Sigmoid colon (tissue), 7 donors: ENCODE data around the gene KCNJ12. TPM values are rescaled to one million over a fixed set of nuclear protein-coding genes. Genes with fewer than 3 reads are reported as not detected.

Experiments
- DNase-seq: peaks from one replicate; pipeline ENCODE4 v3.0.0-alpha.2; 2019
- H3K27ac ChIP-seq, 4 donors: fragments of 200-600 bp; sonication (generic); one replicate each; pipeline ENCODE4 v1.5.1; 2016 to 2019; ENCODE audit warnings: mild to moderate bottlenecking in 1 of 4
- H3K27me3 ChIP-seq, 3 donors: fragments of 200-600 bp; sonication (generic); one replicate each; pipeline ENCODE4 v1.5.1; 2019; ENCODE audit warnings: mild to moderate bottlenecking in 1 of 3
- H3K36me3 ChIP-seq, 4 donors: fragments of 200-600 bp; sonication (generic); one replicate each; pipeline ENCODE4 v1.5.1; 2016 to 2019
- H3K4me1 ChIP-seq, 4 donors: fragments of 200-600 bp; sonication (generic); one replicate each; pipeline ENCODE4 v1.5.1; 2017 to 2019
- H3K4me3 ChIP-seq, 4 donors: fragments of 200-600 bp; sonication (generic); one replicate each; pipeline ENCODE4 v1.5.1; 2017 to 2019; ENCODE audit warnings: mild to moderate bottlenecking in 2 of 4, moderate library complexity in 1 of 4
- H3K9me3 ChIP-seq, 4 donors: fragments of 200-600 bp in 3 of 4; sonication (generic) in 3 of 4; one replicate each; pipeline versions ENCODE4 v1.5.1 to v1.6.1; 2013 to 2019
- EP300 ChIP-seq, 4 donors: sonication (generic); formaldehyde crosslinking; IDR thresholded peaks; one replicate each; pipeline ENCODE4 v1.6.1; 2017; ENCODE audit warnings: antibody characterized with exemption in 4 of 4
- POLR2A ChIP-seq, 2 donors: fragments of 450-650 bp; IDR thresholded peaks; one replicate each; pipeline ENCODE4 v1.6.1; 2016; ENCODE audit warnings: antibody characterized with exemption in 2 of 2, mild to moderate bottlenecking in 2 of 2, moderate library complexity in 2 of 2
- POLR2AphosphoS5 ChIP-seq, 4 donors: sonication (generic); formaldehyde crosslinking; IDR thresholded peaks; one replicate each; pipeline ENCODE4 v1.6.1; 2017; ENCODE audit warnings: antibody characterized with exemption in 4 of 4
- WGBS, 2 donors: extraction: QIAGEN DNeasy Blood & Tissue Kit; methylation state at CpG; one replicate each; pipeline ENCODE4 v1.1.7; 2013; 5-methylcytosine and 5-hydroxymethylcytosine counted together
- intact Hi-C: fragments of 100-400 bp; cut with DNase I; formaldehyde crosslinking; loops from one replicate; pipeline ENCODE4 v1.15.1; 2023
- polyA plus RNA-seq, 3 donors: library from polyadenylated mRNA; stranded (reverse); fragments of 200-250 nt; gene quantifications; one replicate each; pipeline ENCODE4 v1.2.3, GENCODE V29; 2013
- total RNA-seq, 4 donors: library from RNA; depleted of rRNA; stranded (reverse); fragments of >200 nt; gene quantifications; one replicate each; pipeline ENCODE4 v1.1.0, GENCODE V29; 2016
- TF ChIP-seq, protein P1 (sequence below), 4 experiments: fragments of 450-650 bp in 3 of 4; fragments of 200-600 bp in 1 of 4; IDR thresholded peaks; one replicate each; pipeline ENCODE4 v1.5.1; 2016 to 2019; ENCODE audit warnings: antibody characterized with exemption in 4 of 4, mild to moderate bottlenecking in 3 of 4, moderate library complexity in 2 of 4
- donor health status: healthy with polysubstance abuse.
- donor health status: Bipolar disorder and iron deficiency.
- donor health status: healthy.

KCNJ12 gene
- total and polyA plus RNA-seq, 7 donors, result 0.23 to 2.2 (median 0.60) TPM

GRCh38 chr17:21457051-21458026, 81.2 kb downstream of the KCNJ12 start:
- peak; percentile 91 for DNase-seq
- H3K9me3 ChIP-seq, result no peaks in the 10 kb centered on the region

DNA sequence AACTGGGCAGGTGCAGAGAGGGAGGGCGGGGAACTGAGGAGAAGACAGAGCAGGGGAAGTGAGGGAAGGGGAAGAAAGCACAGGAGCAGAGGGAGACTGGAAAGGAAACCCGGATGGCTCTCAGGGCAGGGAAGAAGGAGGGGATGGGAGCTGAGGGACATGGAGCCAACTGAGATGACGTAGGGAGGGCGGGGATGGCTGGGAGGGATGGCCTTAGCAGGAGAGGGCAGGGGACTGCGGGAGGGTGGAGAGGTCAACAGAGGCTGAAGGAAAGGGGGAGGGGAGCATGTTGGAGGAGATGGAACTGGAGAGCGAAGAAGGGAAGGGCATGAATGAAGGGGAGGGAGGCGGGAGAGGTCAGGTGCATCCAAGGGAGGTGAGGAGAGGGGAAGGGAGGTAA, 81.9 kb downstream of the KCNJ12 start:
- 40 to 60% methylated on average over 7 of the region's 7 CpGs for WGBS, 2 donors

More at GRCh38 chr17:21457051-21458026, 81.2 kb downstream of the KCNJ12 start:
- 16 to 17% methylated on average over 36 of the region's 36 CpGs for WGBS, 2 donors
- peaks cover 0 to 5% (median 0%) of the 10 kb centered on the region in 3 donors for H3K27me3 ChIP-seq
- intact Hi-C loops, result loop anchor here (1.0 to 5.0 kb wide), 2 partner anchors 54 to 135 kb away; no protein-coding TSS in a partner anchor
- peak overlapping the region in 1 of 4 donors; percentile 20 for H3K27ac ChIP-seq
- H3K36me3 ChIP-seq, result no peaks in the 10 kb centered on the region
- H3K4me3 ChIP-seq, result no peak overlapping the region
- H3K4me1 ChIP-seq, result peaks cover 0 to 13% (median 10%) of the 10 kb centered on the region in 4 donors
- no peak for TF ChIP-seq EP300 (IDR thresholded peaks at IDR 0.05)
- TF ChIP-seq, protein P1, sequence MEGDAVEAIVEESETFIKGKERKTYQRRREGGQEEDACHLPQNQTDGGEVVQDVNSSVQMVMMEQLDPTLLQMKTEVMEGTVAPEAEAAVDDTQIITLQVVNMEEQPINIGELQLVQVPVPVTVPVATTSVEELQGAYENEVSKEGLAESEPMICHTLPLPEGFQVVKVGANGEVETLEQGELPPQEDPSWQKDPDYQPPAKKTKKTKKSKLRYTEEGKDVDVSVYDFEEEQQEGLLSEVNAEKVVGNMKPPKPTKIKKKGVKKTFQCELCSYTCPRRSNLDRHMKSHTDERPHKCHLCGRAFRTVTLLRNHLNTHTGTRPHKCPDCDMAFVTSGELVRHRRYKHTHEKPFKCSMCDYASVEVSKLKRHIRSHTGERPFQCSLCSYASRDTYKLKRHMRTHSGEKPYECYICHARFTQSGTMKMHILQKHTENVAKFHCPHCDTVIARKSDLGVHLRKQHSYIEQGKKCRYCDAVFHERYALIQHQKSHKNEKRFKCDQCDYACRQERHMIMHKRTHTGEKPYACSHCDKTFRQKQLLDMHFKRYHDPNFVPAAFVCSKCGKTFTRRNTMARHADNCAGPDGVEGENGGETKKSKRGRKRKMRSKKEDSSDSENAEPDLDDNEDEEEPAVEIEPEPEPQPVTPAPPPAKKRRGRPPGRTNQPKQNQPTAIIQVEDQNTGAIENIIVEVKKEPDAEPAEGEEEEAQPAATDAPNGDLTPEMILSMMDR (IDR thresholded peaks at IDR 0.05), result peak; percentile 65 to 95 (median 72)

GRCh38 chr17:21459536-21459935, 83.4 kb downstream of the KCNJ12 start:
- no peak overlapping the region for H3K4me3 ChIP-seq
- 75 to 85% methylated on average over 8 of the region's 8 CpGs for WGBS, 2 donors
- no peak overlapping the region for H3K27ac ChIP-seq
- TF ChIP-seq POLR2AphosphoS5 (IDR thresholded peaks at IDR 0.05), result no peak
- peaks cover 4 to 25% (median 7%) of the 10 kb centered on the region in 3 donors for H3K27me3 ChIP-seq
- H3K9me3 ChIP-seq, result no peaks in the 10 kb centered on the region
- no peaks in the 10 kb centered on the region for H3K36me3 ChIP-seq
- DNase-seq, result no peak
- intact Hi-C loops, result loop anchor here (5.0 kb wide), 1 partner anchor 137 kb away; no protein-coding TSS in a partner anchor
- H3K4me1 ChIP-seq, result peaks cover 0 to 14% (median 5%) of the 10 kb centered on the region in 4 donors

More for the DNA sequence above, 81.9 kb downstream of the KCNJ12 start:
- Histone ChIP-seq H3K9me3 (no peaks in the 10 kb centered on the region), H3K36me3 (no peaks in the 10 kb centered on the region), H3K4me1 (peaks cover 0 to 7% (median 3%) of the 10 kb centered on the region in 4 donors), H3K4me3 (no peak overlapping the region), H3K27me3 (peaks cover 0 to 12% (median 0%) of the 10 kb centered on the region in 3 donors), H3K27ac (no peak overlapping the region)
- no peak for TF ChIP-seq EP300 (IDR thresholded peaks at IDR 0.05)
- no peak for TF ChIP-seq POLR2AphosphoS5 (IDR thresholded peaks at IDR 0.05)
- TF ChIP-seq, protein P1 (IDR thresholded peaks at IDR 0.05), result no peak
- no peak for TF ChIP-seq POLR2A (IDR thresholded peaks at IDR 0.05)
- intact Hi-C loops, result loop anchor here (5.0 kb wide), 1 partner anchor 136 kb away; no protein-coding TSS in a partner anchor
- no peak for DNase-seq

DNA sequence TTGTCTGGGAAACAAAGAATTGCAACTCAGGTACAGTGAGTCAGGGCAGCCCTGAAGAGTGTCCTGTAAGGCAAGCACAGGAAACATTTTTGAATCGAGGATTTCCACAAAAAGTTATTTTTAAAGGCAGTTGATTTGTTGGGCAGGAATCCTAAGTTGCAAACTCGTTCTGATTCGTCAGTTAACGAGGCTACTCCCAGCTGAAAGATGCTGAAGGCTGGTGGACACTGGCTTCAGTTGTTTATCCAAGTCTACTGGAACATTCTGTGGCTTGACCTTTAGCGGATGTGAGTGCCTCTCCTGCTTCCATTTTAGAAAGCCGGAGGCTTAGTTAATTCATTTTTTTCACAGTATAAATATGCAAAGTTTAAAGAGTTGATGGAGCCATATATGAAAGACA, 84.2 kb downstream of the KCNJ12 start:
- peaks cover 0 to 14% (median 5%) of the 10 kb centered on the region in 4 donors for H3K4me1 ChIP-seq
- H3K27ac ChIP-seq, result no peak overlapping the region
- H3K36me3 ChIP-seq, result no peaks in the 10 kb centered on the region
- intact Hi-C loops, result no loop called here
- WGBS, 2 donors, result 61 to 70% methylated on average over 6 of the region's 6 CpGs
- H3K27me3 ChIP-seq, result peaks cover 4 to 25% (median 7%) of the 10 kb centered on the region in 3 donors
- no peak for TF ChIP-seq EP300 (IDR thresholded peaks at IDR 0.05)
- TF ChIP-seq, protein P1 (IDR thresholded peaks at IDR 0.05), result no peak
- no peak for TF ChIP-seq POLR2AphosphoS5 (IDR thresholded peaks at IDR 0.05)
- no peak for TF ChIP-seq POLR2A (IDR thresholded peaks at IDR 0.05)
- H3K9me3 ChIP-seq, result no peaks in the 10 kb centered on the region
- no peak for DNase-seq
- H3K4me3 ChIP-seq, result no peak overlapping the region

- TF ChIP-seq, protein P1 (IDR thresholded peaks at IDR 0.05), result no peak
- TF ChIP-seq EP300 (IDR thresholded peaks at IDR 0.05), result no peak
- no peak for TF ChIP-seq POLR2A (IDR thresholded peaks at IDR 0.05)
- TF ChIP-seq POLR2AphosphoS5 (IDR thresholded peaks at IDR 0.05), result no peak
- H3K27ac ChIP-seq, result no peak overlapping the region
- whole genome bisulfite sequencing, 2 donors, result 88 to 92% methylated on average over 8 of the region's 8 CpGs
- no peaks in the 10 kb centered on the region for H3K36me3 ChIP-seq
- H3K4me1 ChIP-seq, result peaks cover 0 to 9% (median 2%) of the 10 kb centered on the region in 4 donors
- peaks cover 4 to 25% (median 7%) of the 10 kb centered on the region in 3 donors for H3K27me3 ChIP-seq
- intact Hi-C loops, result no loop called here
- H3K9me3 ChIP-seq, result no peaks in the 10 kb centered on the region
- no peak overlapping the region for H3K4me3 ChIP-seq
- DNase-seq, result no peak
Measured at GRCh38 chr17:21462237-21462636, 86.1 kb downstream of the KCNJ12 start.
